K562 (cell line): Measurements from ENCODE around the gene LTK. TPM values are rescaled to one million over a fixed set of nuclear protein-coding genes. Genes with fewer than 3 reads are reported as not detected.
A peak's percentile ranks its signal among the peaks of the same experiment; 100 is the strongest.

Experiments
- ARNT ChIP-seq, 2 experiments: fragments of 450-650 bp; IDR thresholded peaks; 2 replicates each; pipeline ENCODE4 v1.6.1; 2016; ENCODE audit warnings: mild to moderate bottlenecking in 1 of 2
- ATF7 ChIP-seq: fragments of 450-650 bp; IDR thresholded peaks from 2 replicates; pipeline ENCODE4 v1.7.1; 2014; ENCODE audit warnings: mild to moderate bottlenecking, moderate library complexity
- BHLHE40 ChIP-seq: IDR thresholded peaks from 2 replicates; pipeline ENCODE4 v1.6.1; 2011; ENCODE audit warnings: low read length, improper control_type of control experiment
- CCAR2 ChIP-seq: fragments of 200-400 bp; formaldehyde crosslinking; IDR thresholded peaks from 2 replicates; pipeline ENCODE4 v1.6.1; 2017; ENCODE audit warnings: mild to moderate bottlenecking, low read depth, low read length
- EGR1 ChIP-seq: fragments of 450-650 bp; conservative IDR thresholded peaks from 2 replicates; pipeline ENCODE4 v1.6.1; 2017; ENCODE audit warnings: mild to moderate bottlenecking
- FOXA3 ChIP-seq, 2 experiments: fragments of 450-650 bp in 1 of 2; sonication (generic) in 1 of 2; formaldehyde crosslinking; IDR thresholded peaks in 1 of 2; conservative IDR thresholded peaks in 1 of 2; 2 replicates each; pipeline versions ENCODE4 v1.4.0 to v1.8.0; 2020 to 2022; ENCODE audit warnings: mild to moderate bottlenecking in 2 of 2, missing genetic modification reagents in 1 of 2
- FOXK2 ChIP-seq, 2 experiments: fragments of 450-650 bp; IDR thresholded peaks in 1 of 2; conservative IDR thresholded peaks in 1 of 2; 2 replicates each; pipeline ENCODE4 v1.6.1; 2016; ENCODE audit warnings: low read depth in 2 of 2, mild to moderate bottlenecking in 1 of 2
- GATAD2B ChIP-seq: fragments of 450-650 bp; IDR thresholded peaks from 2 replicates; pipeline ENCODE4 v1.6.1; 2017; ENCODE audit warnings: mild to moderate bottlenecking, borderline replicate concordance
- MBD2 ChIP-seq: sonication (generic); IDR thresholded peaks from 2 replicates; pipeline ENCODE4 v1.6.1; 2016; ENCODE audit warnings: low read depth, borderline replicate concordance
- MIER1 ChIP-seq: fragments of 450-650 bp; IDR thresholded peaks from 2 replicates; pipeline ENCODE4 v1.6.1; 2016; ENCODE audit warnings: antibody characterized with exemption, mild to moderate bottlenecking, low read depth
- PHF21A ChIP-seq: fragments of 450-650 bp; IDR thresholded peaks from 2 replicates; pipeline ENCODE4 v1.6.1; 2017; ENCODE audit warnings: low read depth, borderline replicate concordance
- PTBP1 ChIP-seq: fragments of 200-400 bp; formaldehyde crosslinking; IDR thresholded peaks from 2 replicates; pipeline ENCODE4 v1.6.1; 2017; ENCODE audit warnings: low read depth, low read length
- RFX5 ChIP-seq: IDR thresholded peaks from 2 replicates; pipeline ENCODE4 v1.6.1; 2011; ENCODE audit warnings: low read depth, mild to moderate bottlenecking, improper control_type of control experiment, low read length
- SMAD2 ChIP-seq: fragments of 150-350 bp; IDR thresholded peaks from 2 replicates; pipeline ENCODE4 v1.6.1; 2014; ENCODE audit warnings: low read depth, mild to moderate bottlenecking, low read length
- TCF3 ChIP-seq: sonication (generic); formaldehyde crosslinking; IDR thresholded peaks from 2 replicates; pipeline ENCODE4 v1.4.0; 2020; ENCODE audit warnings: mild to moderate bottlenecking, missing genetic modification reagents
- TCF7L2 ChIP-seq: fragments of 150-350 bp; IDR thresholded peaks from 2 replicates; pipeline ENCODE4 v1.6.1; 2016; ENCODE audit warnings: low read depth, mild to moderate bottlenecking, low read length, moderate library complexity
- XRCC5 ChIP-seq: fragments of 200-400 bp; formaldehyde crosslinking; IDR thresholded peaks from 2 replicates; pipeline ENCODE4 v1.6.1; 2017; ENCODE audit warnings: low read depth, mild to moderate bottlenecking, low read length
- ZFP36 ChIP-seq: fragments of 150-350 bp; IDR thresholded peaks from 2 replicates; pipeline ENCODE4 v1.6.1; 2018; ENCODE audit warnings: low read length, low read depth; ENCODE audit not compliant: partially characterized antibody
- polyA plus RNA-seq, 8 experiments: library from polyadenylated mRNA; depleted of rRNA in 4 of 8; stranded (reverse) in 5 of 8; unstranded in 3 of 8; fragments of >200 nt; fragmentation: Nextera tagmentation in 2 of 8; fragmentation: Illumina TruSeq in 1 of 8; extraction: Ambion mirVana in 2 of 8; extraction: Trizol in 1 of 8; gene quantifications; 2 replicates each; pipeline versions ENCODE4 v1.2.1 to v1.2.3, GENCODE V29; 2011 to 2014; ENCODE audit warnings: inconsistent platforms in 1 of 8, missing spikeins in 1 of 8
- total RNA-seq, 7 experiments: library from RNA; depleted of rRNA in 6 of 7; stranded (reverse); fragments of >200 nt in 6 of 7; fragmentation: Illumina TruSeq in 2 of 7; extraction: Trizol in 2 of 7; gene quantifications; 2 replicates each; pipeline versions ENCODE4 v1.2.1 to v1.2.3, GENCODE V29; 2011 to 2021; ENCODE audit warnings: low replicate concordance in 1 of 7
- TF ChIP-seq, protein P1 (sequence below): fragments of 450-650 bp; IDR thresholded peaks from 2 replicates; pipeline ENCODE4 v1.6.1; 2017; ENCODE audit warnings: antibody characterized with exemption, mild to moderate bottlenecking
- TF ChIP-seq, protein P2 (sequence below): IDR thresholded peaks from 2 replicates; pipeline ENCODE4 v1.6.1; 2016; ENCODE audit warnings: missing genetic modification characterization, missing compliant biosample characterization
- TF ChIP-seq, protein P3 (sequence below): fragments of 450-650 bp; IDR thresholded peaks from 2 replicates; pipeline ENCODE4 v1.6.1; 2017; ENCODE audit warnings: antibody characterized with exemption

Gene LTK
- total and polyA plus RNA-seq, 9 of the 15 experiments (the other 6 are each of a cell fraction or from before 2014, with no cell fraction given) = 0.25 to 4.4 (median 1.8) TPM

DNA sequence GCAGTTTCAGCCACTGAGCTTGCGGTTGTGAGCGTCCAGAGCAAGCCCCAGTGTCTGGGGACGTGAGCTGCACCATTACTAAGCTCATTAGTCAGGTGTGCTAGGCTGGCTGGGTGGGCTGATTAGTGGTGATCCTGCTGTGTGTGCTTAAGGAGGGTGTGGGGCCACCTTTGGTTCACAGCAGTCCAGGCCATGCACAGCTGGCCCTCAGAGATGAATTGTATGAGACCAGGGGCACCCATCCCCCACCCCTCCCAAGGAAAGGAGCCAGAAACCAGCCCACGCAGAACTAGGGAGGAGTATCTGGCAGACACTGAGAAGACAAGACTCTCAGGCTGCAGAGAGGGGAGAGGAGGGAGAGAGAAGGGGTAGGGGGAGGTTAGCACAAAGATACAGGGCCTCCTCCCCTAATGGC lies 49.2 kb upstream of the LTK start (continued):
- no peak for TF ChIP-seq ARNT (IDR thresholded peaks at IDR 0.05)
- TF ChIP-seq, protein P1, sequence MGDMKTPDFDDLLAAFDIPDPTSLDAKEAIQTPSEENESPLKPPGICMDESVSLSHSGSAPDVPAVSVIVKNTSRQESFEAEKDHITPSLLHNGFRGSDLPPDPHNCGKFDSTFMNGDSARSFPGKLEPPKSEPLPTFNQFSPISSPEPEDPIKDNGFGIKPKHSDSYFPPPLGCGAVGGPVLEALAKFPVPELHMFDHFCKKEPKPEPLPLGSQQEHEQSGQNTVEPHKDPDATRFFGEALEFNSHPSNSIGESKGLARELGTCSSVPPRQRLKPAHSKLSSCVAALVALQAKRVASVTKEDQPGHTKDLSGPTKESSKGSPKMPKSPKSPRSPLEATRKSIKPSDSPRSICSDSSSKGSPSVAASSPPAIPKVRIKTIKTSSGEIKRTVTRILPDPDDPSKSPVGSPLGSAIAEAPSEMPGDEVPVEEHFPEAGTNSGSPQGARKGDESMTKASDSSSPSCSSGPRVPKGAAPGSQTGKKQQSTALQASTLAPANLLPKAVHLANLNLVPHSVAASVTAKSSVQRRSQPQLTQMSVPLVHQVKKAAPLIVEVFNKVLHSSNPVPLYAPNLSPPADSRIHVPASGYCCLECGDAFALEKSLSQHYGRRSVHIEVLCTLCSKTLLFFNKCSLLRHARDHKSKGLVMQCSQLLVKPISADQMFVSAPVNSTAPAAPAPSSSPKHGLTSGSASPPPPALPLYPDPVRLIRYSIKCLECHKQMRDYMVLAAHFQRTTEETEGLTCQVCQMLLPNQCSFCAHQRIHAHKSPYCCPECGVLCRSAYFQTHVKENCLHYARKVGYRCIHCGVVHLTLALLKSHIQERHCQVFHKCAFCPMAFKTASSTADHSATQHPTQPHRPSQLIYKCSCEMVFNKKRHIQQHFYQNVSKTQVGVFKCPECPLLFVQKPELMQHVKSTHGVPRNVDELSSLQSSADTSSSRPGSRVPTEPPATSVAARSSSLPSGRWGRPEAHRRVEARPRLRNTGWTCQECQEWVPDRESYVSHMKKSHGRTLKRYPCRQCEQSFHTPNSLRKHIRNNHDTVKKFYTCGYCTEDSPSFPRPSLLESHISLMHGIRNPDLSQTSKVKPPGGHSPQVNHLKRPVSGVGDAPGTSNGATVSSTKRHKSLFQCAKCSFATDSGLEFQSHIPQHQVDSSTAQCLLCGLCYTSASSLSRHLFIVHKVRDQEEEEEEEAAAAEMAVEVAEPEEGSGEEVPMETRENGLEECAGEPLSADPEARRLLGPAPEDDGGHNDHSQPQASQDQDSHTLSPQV = peak; percentile 50
- TF ChIP-seq, protein P2, sequence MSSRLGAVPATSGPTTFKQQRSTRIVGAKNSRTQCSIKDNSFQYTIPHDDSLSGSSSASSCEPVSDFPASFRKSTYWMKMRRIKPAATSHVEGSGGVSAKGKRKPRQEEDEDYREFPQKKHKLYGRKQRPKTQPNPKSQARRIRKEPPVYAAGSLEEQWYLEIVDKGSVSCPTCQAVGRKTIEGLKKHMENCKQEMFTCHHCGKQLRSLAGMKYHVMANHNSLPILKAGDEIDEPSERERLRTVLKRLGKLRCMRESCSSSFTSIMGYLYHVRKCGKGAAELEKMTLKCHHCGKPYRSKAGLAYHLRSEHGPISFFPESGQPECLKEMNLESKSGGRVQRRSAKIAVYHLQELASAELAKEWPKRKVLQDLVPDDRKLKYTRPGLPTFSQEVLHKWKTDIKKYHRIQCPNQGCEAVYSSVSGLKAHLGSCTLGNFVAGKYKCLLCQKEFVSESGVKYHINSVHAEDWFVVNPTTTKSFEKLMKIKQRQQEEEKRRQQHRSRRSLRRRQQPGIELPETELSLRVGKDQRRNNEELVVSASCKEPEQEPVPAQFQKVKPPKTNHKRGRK (tag) = no peak
- TF ChIP-seq MIER1 = no peak
- peak in 1 of 2 experiments; percentile 94; a peak in 2 of 4 replicates for TF ChIP-seq FOXA3 (CRISPR knock-in tag; conservative IDR thresholded peaks at IDR 0.05 in 1 of 2, IDR thresholded peaks at IDR 0.05 in 1 of 2)
- TF ChIP-seq TCF3 (CRISPR knock-in tag) = peak; percentile 82
- TF ChIP-seq ZFP36 = no peak
- no peak for TF ChIP-seq RFX5
- no peak for TF ChIP-seq ATF7
- TF ChIP-seq PTBP1 = no peak
- no peak for TF ChIP-seq CCAR2
- no peak for TF ChIP-seq FOXK2 (conservative IDR thresholded peaks at IDR 0.05 in 1 of 2, IDR thresholded peaks at IDR 0.05 in 1 of 2; ENCODE audit: low read depth in 2 of 2)
- no peak for TF ChIP-seq MBD2
- TF ChIP-seq, protein P3, sequence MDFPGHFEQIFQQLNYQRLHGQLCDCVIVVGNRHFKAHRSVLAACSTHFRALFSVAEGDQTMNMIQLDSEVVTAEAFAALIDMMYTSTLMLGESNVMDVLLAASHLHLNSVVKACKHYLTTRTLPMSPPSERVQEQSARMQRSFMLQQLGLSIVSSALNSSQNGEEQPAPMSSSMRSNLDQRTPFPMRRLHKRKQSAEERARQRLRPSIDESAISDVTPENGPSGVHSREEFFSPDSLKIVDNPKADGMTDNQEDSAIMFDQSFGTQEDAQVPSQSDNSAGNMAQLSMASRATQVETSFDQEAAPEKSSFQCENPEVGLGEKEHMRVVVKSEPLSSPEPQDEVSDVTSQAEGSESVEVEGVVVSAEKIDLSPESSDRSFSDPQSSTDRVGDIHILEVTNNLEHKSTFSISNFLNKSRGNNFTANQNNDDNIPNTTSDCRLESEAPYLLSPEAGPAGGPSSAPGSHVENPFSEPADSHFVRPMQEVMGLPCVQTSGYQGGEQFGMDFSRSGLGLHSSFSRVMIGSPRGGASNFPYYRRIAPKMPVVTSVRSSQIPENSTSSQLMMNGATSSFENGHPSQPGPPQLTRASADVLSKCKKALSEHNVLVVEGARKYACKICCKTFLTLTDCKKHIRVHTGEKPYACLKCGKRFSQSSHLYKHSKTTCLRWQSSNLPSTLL = no peak
- TF ChIP-seq TCF7L2 = no peak
- TF ChIP-seq SMAD2 = no peak
- TF ChIP-seq EGR1 = peak; percentile 95
- TF ChIP-seq PHF21A = no peak; the same call in 1 of the 2 replicates
- peak; percentile 41; the same call in 1 of the 2 replicates for TF ChIP-seq GATAD2B
- peak; percentile 50; the same call in 1 of the 2 replicates for TF ChIP-seq BHLHE40
- TF ChIP-seq XRCC5 = no peak
